Activated naive CD4-positive, alpha-beta T cell treated with anti-CD3 and anti-CD28 coated beads, Interleukin-2, amount 50 U/mL, for 16 hours (primary cell): ENCODE measurements around the gene GDI1.
A peak's percentile ranks its signal among the peaks of the same experiment; 100 is the strongest.

Source experiments
- DNase-seq: peaks from one replicate; pipeline ENCODE4 v3.0.0-alpha.2; 2020

GDI1 gene

DNA sequence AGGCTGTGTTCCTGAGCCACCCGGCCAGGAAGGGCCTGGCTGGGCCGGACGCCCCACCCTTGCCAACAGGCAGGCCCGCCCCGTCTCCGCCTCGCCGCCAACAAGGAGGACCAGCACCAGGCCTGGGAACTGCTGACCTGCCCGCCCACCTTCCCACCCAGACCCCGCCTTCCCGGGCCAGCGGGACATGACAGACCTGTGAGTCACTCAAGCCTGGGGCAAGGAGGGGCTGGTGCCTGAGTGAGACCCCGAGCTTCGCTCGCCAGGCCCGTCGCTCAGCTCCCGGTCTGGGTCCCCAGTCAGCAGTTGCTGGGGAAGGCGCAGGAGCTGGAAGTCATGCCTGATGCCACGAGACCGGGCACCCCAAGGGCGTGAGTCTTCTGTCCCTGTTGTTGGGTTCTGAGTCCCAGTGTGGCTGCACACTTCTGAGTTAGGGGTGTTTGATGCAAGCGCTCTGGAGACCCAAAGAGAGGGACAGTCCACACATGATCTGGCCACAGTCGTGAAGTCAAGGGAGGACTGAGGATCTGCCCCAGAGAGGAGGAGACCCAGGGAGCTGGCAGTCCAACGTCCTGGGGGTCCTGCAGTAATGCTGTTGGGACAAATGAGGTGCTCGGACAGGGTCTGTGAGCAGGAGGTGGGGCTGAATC lies 27.6 kb upstream of the GDI1 start, which contains the start of gene DNASE1L1:
Gene DNASE1L1 (minus strand): TSS at position 33 of the 650 bp plus-strand sequence. CDS start 3,686 bp downstream, outside the sequence.
- no peak for DNase-seq

DNA sequence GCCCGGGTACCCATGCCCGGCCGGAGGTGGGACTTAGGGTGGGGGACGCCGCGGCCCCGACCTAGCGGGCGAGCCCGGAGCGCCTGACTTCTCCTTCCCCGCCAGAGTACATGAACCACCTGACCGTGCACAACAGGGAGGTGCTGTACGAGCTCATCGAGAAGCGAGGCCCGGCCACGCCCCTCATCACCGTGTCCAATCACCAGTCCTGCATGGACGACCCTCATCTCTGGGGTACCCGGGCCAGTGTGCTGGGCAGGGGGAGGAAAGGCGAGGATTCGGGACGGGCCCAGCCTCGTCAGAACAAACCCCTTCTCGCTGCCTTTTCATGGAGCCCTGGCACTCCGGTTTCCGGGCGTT lies 25.0 kb upstream of the GDI1 start:
- peak; percentile 58 for DNase-seq

DNA sequence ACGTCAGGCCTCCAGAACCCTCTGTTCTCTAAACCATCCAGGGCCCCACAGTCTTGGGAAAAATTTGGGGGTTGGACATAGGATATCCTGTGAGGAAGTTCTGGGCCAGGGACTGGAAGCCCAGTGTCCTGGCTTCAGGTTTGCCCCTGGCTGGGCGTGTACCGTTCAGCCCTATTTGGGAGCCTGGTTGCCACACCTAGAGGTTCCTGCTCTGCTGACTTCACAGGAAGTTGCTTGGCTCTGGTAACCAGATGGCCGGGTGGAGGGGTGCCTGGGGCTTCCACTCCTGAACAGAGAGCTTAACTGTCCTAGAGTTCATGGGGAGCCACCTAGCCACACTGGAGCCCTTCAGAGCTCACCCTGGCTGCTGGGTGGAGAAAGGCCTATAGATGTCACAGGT lies 24.5 kb upstream of the GDI1 start:
- DNase-seq: no peak

DNA sequence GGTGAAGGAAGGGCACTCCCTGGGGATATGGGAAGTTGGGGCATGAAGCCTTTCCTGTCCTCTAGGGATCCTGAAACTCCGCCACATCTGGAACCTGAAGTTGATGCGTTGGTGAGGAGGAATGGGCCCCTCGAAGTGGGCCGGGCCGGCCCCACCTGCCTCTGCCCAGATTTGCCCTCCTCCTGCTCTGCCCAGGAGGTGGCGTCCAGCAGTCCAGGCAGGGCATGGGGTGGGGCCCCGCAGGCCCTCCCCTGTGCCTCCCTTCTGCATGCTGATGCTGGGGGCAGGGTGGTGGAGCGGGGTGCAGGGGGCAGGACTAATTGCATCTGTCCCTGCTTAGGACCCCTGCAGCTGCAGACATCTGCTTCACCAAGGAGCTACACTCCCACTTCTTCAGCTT lies 23.8 kb upstream of the GDI1 start:
- DNase-seq: no peak

DNA sequence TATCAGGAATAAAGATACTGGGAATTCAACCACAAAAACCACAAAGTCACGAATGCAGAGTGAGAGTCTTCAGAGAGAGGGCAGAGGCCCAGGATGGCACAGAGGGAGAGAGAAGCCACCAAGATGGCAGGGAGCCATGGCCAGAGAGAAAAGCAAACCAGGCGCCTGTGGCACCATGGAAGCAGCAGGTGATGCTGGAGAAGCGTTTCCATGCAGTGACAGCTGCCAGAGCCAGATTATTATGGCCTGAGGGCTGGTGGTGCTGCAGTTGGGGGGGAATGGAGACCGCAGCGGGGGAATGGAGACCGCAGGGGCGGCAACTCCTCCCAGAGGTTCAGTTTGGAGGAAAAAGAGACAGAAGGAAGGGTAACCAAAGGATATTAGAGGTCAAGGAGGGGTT lies 19.8 kb upstream of the GDI1 start:
- no peak for DNase-seq

DNA sequence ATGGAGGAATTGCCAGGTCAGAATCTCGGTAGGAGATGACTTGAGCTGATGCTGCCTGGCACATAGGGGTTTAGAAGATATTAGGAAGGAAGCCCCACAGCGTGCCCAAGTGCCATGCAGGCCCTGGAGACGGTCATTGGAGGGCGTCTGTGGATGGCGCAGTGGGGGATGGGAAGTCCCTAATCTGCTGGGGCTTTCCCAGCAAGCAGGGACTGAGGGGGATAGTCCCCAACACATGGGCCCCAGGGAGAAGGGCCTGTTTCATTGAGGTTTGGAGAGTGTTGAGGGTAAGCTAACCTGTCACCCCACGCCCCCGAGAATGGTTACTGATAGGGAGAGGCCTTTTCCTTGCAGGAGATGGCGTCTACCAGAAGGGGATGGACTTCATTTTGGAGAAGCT lies 17.8 kb upstream of the GDI1 start:
- DNase-seq: no peak

DNA sequence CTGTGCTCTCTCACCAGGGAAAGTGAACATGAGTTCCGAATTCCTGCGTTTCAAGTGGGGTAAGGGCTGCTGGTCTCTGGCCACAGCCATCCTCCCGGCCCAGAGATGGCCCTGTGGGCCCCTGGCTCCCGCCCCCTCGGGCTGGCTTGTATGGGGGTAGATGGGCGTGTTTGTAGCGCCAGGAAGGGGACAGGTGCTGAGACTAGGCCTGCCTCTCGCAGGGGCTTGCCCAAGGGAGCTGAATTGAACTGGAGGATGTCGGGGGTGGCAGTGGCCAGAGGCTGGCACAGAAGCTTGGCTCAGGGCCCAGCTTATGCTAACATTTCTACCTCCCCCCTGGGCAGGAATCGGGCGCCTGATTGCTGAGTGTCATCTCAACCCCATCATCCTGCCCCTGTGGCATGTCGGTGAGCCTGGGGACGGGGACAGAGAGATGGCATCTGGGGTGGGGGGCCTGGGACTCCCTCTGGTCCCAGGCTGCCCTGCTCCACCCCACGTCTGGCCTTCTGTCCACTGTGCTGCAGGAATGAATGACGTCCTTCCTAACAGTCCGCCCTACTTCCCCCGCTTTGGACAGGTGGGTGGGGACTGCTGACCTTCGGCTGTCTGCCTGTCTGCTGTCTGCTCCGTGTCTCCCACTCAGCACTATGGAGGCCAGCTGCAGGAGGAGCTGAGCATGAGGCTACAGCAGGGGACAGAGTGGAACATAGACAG lies 17.1 kb upstream of the GDI1 start:
- DNase-seq: no peak

DNA sequence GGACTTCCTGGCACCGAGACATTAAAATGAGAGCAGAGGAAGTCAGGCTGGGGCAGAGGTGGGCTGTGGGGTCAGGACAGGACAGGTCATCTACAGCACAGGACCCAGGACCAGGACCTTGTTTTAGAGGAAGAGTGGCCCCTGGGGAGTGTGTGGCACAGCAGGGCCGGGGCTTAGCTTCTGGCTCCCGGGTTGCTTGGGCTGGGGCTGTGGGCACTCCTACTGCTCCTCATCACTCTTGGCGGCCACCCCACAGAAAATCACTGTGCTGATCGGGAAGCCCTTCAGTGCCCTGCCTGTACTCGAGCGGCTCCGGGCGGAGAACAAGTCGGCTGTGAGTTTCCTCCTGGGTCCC lies 16.6 kb upstream of the GDI1 start:
- no peak for DNase-seq

DNA sequence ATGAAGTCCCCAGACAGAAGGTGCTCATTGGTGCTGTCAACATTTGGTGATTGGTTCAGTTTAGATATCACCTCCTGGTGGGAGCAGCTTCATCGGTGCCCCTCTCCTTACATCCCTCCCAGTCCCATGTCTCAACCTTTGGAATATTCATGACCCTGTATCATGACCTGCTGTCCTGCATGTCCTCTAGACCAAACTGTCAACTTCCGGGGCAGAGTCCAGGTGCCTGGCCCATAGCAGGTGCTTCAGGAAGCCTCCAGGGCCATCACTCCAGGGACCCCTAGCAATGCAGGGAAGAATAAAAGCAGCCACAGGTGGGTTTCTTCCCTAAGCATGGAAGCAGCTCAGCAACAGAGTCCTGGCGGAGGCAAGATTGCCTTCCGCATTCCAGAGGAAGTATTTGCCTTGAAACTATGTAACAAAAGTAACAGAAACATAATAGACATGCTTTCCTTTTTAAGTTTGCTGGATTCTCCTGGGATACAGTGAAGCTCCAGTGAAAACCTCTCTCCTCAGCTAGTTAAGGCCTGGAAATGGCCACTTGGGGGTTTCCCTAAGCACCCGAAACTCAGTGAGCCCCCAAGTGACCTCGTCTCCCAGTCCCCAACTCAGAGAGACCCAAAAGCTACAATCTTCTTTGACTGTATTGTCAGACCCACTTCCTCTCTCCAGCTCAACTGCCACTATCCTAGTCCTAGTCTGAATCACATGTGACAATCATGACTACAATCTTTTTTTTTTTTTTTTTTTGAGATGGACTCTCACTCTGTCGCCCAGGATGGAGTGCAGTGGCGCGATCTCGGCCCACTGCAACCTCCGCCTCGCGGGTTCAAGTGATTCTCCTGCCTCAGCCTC lies 9.8 kb upstream of the GDI1 start:
- DNase-seq: no peak

DNA sequence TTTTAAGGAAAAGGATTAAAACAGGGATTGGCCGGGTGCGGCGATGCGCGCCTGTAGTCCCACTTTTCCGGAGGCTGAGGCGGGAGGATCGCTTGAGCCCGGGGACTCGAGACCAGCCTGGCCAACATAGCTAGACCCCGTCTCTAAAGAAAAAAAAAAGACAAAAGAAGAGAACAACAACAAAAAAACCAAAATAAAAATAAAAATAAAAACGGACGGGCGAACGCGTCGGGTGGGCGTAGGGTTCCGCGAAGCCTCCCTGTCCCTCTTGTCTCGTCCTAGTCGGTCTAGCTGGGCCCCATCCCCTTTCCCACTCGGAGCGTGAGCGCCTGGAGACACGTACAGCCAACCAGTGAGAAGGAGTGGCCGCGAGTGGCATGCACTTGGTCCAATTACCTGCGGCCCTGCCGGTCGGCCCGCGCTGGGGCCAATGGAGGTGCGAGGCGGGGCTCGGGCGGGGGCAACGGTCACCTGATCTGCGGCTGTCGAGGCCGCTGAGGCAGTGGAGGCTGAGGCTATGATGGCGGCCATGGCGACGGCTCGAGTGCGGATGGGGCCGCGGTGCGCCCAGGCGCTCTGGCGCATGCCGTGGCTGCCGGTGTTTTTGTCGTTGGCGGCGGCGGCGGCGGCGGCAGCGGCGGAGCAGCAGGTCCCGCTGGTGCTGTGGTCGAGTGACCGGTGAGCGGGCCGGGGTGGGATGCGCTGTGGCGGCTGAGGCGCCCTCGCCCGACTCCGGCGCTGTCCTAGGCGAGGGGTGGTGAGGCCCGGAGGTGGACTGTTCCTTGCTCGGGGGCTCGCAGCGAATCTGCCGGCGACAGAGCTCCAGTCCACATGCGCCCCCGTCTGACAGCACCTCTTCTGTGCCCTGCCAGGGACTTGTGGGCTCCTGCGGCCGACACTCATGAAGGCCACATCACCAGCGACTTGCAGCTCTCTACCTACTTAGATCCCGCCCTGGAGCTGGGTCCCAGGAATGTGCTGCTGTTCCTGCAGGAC lies 8.5 kb upstream of the GDI1 start, which contains the start of gene ATP6AP1:
Gene ATP6AP1 (plus strand): TSS at position 502 of the 996 bp plus-strand sequence. CDS start 16 bp downstream, at position 518.
- DNase-seq: peak; percentile 89

DNA sequence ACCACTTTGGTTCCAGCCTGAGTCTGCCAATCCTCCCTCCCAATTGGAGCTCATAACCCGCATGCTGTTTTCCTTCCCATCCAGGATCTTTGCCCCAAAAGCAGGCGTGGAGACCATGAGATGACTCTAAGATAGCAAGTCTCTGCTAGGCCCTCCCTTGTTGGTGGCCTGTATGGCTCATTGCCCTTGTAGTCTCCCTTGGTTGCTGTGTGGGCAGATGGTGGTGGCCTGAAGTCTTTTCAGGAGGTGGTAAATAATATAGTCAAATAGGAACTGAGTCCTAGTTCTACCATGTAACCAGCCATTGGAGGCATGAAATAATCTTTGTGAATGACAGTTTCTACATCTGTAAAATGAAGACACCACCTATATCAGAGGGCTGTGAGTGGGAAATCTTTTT lies 7.2 kb upstream of the GDI1 start:
- DNase-seq: no peak

DNA sequence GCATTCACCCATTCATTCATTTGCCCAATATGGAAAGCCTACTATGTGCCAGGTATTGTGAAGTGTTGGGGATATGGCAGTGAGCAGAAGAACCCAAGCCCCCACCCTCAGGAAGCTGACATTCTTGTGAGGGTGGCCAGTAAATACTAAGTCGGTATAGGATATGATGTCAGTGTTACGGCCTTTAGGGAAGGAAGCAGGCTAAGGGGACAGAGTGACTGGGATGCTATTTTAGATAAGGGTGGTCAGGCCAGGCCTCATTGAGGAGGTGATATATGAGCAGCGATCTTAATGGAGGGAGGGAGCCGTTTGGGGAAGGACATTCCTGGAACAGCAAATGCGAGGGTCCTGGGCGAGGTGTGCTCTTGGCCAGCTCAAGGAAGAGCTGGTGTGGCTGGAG lies 6.5 kb upstream of the GDI1 start:
- no peak for DNase-seq

DNA sequence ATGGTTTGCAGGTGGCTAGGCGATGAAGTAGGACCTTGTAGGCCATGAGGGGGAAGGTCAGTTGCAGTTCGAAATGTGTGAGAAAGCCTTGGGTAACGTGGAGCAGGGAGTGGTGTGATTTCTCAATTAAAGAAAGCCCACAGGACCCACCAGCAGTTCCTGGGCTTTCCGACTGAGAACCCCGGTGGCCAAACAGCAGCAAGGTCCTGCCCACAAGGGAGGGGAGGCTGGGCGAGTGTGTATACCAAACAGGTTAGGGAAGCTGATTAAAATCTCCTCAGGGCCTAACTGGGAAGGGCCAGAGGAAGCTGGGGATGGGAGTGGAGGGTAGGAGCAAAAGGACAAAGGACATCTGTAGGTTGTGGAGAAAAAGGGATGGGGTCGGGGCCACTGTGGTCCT lies 6.0 kb upstream of the GDI1 start:
- no peak for DNase-seq

DNA sequence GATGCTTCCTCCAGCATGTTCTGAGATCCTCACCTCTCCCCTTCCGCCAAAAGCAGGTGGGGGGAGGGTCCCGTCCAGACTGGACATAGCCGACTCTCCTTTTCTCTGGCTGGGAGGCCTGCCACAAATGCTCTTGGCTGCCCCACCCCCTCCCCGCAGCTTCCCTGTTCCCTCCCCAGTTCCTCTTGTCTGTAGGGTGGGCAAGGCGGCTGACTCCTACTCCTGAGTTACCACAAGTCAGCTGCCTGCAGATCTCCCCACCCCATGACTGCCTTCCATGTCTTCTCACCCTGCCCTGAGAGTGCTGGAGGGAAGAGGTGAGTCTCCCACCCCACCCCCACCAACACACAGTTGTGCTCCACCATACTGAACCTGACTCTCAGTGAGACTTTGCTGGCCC lies 5.6 kb upstream of the GDI1 start:
- no peak for DNase-seq

DNA sequence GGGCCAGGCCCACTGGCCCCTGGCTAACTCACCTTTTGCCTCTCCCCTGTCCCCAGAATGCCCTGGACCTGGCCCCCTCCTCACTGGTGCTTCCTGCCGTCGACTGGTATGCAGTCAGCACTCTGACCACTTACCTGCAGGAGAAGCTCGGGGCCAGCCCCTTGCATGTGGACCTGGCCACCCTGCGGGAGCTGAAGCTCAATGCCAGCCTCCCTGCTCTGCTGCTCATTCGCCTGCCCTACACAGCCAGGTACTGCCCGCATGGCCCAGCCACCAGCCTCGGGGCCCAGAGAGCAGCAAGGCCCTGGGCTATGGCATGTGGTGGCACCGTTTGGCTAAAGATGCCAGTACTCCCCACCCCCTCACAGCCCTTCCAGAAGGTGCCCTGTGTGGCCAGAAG lies 4.7 kb upstream of the GDI1 start:
- no peak for DNase-seq

DNA sequence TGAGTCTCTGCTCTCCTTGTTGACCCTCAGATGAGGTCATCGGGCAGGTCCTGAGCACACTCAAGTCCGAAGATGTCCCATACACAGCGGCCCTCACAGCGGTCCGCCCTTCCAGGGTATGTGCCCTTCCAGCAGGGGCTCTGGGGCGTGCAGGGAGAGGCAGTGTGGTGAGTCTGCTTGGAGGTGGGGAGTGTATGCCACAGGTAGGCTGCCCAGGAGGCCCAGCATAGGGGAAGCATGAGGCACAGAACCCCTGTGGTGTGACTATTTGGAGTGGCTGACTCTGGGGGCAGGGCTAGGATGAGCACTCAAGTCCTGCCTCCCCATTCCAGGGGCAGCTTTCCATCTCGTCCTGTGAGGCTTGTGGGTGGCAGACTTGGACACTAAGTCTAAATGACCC lies 3.3 kb upstream of the GDI1 start:
- no peak for DNase-seq

DNA sequence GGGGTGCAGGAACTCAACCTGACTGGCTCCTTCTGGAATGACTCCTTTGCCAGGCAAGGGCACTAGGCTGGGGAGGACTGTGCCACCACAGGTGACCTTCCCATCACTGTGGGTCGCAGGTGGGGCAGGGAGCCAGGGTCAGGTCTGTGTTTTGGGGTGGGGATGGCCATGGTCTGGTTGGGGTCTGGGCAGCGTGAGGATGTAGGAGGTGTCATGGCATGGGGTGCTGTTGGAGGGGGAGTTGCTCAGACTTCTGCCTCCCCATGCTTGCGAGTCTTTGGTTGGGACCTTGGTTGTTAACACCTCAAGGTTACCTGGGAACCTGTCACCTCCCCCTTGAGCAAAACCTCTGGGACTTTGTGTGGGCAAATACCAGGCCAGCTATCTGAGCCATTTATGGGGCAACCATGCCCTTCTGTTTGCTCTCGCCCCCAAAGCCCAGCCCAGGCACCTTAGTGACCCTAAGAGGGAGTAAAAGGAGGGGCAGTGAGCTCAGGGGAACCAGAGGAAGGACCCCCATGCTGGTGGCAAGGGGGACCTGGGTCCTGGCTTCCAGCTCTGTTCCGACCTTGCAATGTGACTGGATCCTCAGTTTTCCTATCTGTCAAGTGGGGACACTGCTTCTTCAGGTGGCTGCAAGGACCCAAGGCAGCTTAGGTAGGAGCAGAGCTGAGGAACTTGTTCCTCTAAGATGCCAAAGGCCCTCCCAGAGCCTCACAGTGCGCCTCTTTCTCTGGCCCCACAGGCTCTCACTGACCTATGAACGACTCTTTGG lies 2.4 kb upstream of the GDI1 start:
- DNase-seq: no peak

DNA sequence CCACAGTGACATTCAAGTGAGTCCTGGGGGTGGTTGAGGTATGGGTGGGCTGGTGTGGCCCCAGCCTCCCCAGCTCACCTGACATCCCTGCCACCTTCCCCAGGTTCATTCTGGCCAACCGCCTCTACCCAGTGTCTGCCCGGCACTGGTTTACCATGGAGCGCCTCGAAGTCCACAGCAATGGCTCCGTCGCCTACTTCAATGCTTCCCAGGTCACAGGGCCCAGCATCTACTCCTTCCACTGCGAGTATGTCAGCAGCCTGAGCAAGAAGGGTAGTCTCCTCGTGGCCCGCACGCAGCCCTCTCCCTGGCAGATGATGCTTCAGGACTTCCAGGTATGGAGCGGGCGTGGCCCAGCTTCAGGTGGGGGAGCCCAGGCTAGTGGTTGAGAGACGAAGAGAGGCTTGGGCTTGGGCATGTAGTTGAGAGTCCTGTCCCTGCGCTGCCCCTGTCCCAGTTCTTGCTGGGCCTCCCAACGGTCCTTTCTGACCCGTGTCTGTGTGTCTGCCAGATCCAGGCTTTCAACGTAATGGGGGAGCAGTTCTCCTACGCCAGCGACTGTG lies 1.7 kb upstream of the GDI1 start:
- no peak for DNase-seq

DNA sequence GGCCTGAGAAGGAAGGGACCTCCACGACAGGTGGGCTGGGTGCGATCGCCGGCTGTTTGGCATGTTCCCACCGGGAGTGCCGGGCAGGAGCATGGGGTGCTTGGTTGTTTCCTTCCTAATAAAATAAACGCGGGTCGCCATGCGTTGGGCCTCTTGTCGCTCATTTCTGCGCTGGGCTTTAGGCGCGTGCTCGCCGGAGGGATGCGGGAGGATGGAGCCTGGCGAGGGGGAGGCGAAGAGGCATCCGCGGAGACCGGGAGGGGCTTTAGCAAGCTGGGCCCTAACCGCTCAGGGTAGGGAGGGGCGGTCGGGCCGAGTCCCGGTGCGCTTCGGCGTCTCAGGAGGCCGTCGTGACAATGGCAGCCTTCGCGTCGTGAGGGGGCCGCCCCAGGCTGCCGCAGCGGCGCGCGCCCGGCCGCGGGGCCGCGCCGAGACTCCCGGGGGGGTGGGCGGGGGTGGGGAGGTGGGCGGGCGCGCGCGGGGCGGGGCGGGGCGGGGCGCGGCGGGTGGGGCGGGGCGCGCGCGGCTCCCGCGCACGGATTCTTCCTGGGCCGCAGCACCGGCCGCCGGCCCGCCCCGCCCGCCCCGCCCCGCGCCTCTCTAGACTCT lies 476 bp upstream of the GDI1 start:
- DNase-seq: peak; percentile 61

DNA sequence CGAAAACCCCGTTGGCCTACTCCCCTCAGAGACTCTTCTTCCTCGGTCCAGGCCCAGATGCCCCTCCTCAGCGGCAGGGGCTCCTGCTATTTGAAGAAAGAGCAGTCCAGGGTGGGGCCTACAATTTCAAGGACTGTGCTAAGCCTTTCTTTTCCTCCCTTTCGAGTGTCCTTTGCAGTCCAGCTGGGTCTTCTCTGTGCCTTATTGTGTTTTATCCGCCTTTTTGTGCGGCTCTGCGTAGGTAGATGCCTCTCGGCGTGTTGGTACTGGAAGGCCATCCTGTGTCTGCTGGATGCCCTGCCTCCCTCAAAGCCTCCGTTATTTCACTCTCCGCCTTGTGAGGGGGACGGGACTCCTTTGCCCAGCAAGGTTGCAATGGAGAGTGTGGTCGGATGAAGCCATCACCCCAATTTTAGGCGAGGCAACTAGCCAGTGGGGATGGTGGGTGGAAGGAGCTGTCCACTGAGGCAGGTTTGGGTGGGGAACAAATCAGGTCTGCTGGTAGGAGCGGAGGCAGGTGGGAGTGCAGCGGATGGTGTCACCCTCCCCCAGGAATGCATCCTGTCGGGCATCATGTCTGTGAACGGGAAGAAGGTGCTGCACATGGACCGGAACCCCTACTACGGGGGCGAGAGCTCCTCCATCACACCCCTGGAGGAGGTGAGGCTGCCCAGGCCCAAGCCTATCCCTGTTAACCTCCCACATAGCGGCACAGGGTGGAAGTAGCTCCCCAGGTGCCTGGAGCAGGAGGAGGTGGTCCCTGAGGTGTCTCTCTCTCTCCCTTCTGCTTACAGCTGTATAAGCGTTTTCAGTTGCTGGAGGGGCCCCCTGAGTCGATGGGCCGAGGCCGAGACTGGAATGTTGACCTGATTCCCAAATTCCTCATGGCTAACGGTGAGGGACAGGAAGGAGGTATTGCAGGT lies 1.3 kb downstream of the GDI1 start:
- no peak for DNase-seq
